GM12874 (cell line): ENCODE data around the gene KANK4.

Experiments used
- TF ChIP-seq, protein P1 (sequence below): IDR thresholded peaks from 2 replicates; pipeline ENCODE4 v1.5.1; 2011; ENCODE audit warnings: low read depth, mild to moderate bottlenecking, control low read depth, low read length, moderate library complexity; ENCODE audit not compliant: insufficient read depth

The KANK4 gene

DNA sequence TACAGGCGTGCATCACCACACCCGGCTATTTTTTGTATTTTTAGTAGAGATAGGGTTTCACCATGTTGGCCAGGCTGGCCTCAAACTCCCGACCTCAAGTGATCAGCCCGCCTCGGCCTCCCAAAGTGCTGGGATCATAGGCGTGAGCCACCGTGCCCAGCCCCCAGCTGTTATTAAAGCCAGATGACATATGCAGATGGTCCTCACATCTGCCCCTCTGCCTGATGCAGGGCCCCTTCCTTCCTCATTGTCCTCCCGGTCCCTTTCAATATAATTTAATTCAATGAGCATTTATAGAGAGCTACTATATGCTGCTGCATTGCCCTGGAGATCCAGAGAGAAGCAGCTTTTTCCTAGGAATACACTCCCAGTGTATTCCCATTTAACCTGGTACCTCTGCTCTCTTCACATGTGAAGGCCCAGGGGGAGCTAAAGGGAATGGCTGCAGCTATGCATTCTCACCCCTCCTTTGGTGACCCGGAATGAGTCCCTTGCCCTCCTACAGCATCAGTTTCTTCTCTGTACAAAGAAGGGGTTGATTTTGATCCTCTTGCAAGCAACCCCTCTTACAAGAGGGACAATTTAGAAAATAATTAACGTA, 69.0 kb downstream of the KANK4 start:
- TF ChIP-seq, protein P1, sequence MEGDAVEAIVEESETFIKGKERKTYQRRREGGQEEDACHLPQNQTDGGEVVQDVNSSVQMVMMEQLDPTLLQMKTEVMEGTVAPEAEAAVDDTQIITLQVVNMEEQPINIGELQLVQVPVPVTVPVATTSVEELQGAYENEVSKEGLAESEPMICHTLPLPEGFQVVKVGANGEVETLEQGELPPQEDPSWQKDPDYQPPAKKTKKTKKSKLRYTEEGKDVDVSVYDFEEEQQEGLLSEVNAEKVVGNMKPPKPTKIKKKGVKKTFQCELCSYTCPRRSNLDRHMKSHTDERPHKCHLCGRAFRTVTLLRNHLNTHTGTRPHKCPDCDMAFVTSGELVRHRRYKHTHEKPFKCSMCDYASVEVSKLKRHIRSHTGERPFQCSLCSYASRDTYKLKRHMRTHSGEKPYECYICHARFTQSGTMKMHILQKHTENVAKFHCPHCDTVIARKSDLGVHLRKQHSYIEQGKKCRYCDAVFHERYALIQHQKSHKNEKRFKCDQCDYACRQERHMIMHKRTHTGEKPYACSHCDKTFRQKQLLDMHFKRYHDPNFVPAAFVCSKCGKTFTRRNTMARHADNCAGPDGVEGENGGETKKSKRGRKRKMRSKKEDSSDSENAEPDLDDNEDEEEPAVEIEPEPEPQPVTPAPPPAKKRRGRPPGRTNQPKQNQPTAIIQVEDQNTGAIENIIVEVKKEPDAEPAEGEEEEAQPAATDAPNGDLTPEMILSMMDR = no peak

DNA sequence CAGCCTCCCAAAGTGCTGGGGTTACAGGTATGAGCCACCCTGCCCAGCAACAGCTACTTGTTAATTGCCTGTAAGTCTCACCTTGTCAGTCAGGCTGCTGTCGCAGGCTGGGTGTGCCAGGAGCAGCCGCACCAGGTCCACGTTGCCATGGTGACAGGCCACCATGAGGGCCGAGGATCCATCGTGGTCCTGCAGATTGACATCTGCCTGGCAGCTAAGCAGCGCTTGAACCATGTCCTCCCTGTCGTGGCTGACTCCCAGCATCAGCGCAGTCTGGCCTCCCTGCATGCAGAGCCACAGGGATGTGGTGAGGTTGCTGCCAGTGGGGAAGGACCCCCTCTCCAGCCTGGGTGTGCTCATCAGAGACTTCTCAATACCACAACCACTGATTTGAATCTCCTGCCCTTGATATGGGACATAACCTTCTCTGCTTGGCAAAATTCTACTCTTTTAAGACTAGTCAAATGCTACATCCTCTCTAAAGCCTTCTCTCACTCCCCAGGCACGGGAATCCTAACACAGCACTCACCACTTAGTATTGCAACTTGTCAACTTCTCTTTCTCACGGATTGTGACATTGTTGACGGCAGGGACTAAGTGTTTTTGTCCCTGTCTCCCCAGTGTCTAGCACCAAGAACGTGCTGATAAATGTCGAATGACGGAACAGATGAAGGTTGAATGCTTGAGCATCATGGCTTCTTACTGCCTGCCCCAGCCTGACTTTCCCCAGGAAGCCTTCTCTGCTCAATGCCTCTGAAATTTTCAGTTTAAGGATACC, 71.7 kb downstream of the KANK4 start:
- TF ChIP-seq, protein P1 = no peak

DNA sequence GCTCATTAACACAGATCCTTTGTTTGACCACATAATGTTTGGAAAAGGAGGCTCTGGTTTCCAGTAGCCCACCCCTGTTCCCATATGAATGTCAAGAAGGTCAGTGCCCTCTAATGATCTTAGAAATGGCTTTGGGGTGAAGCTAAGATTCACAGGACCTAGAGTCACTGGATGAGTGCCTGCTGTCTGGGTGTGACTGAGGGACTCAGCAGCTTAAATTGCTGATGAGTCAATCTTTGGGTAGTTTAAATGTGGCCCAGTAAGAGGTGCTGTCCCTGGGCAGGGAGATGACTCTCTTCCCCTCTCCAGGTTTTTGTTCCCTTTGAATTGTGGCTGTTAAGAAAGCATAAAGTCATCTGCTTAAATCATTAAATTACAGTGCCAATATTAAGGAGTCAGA, 74.0 kb downstream of the KANK4 start:
- TF ChIP-seq, protein P1 = no peak

DNA sequence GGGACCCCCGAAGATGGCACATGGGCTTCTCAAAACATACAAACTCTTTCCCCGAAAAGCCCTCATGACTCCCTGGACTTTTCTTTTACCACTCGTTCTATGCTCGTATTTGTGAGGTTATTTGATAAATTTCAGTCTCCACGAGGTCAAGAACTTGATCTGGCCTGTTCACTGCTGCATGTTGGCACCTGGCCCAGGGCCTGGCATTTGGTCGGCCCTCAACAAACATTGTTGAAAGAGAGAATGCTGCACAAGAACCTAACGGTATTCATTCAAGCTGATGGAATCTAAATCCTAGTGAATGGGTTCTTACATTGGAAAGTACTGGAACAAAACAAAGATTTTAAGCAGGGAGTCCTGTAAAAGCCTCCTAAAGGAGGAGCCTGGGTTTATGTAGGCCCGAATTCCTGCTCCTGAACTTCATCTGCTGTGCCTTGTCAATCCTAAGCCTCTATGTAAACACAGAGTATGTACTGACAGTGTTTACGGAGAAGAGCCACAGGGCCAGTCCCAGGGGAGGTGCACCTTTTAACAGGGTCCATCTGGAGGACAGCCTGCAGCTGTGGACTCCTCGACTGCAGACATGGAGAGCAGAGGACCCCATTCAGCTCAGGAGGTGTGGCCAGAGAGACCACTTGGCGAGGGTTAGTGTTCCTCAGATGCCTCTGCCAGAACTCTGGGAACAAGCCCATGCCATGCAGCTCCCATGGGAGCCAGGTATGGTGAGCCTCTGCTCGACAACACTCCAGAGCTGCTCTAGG, 77.7 kb downstream of the KANK4 start:
- TF ChIP-seq, protein P1 = no peak

DNA sequence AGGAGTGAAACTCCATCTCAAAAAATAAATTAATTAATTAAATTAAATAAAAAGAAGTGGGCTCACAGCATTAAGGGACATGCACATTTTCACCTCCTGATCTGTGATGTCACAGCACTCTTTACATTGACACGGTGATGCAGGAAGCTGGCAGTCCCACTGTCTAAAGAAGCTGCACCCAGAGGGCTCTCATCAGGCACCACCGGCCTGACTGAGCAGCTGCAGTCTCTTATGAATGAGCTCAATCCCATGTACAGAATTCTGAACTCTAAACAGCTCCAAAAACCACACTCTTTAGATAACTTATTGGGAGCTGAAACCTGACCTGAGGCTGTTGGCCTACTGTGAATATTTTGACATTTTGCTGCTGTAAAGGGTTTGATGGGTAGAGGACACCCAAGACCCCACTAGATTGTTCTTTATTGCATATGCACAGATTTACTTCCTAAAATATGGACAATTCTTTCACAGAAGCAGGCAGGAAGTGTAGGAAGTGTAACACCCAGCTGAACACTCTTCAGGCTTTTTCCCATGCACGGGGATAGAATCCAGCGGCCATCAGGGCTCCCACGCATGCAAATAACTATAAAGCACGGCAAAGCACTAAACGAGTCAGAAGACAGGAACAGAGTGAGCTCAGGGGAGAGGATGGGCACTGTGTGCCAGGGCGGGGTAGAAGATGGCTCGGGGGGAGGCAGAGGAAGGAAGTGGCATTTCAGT, 78.4 kb downstream of the KANK4 start:
- TF ChIP-seq, protein P1 = no peak

DNA sequence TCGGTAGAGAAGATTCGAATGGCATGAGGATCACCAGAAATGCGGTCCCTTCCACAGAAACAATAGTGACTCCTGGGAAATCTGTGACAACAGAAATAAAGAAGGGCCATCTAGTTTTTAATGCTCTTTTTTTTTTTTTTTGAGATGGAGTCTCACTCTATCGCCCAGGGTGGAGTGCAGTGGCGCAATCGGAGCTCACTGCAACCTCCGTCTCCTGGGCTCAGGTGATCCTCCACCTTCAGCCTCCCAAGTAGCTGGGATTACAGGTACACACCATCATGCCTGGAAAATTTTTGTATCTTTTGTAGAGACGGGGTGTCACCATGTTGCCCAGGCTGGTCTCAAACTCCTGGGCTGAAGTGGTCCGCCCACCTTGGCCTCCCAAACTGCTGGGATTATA, 80.7 kb downstream of the KANK4 start:
- TF ChIP-seq, protein P1 = no peak

DNA sequence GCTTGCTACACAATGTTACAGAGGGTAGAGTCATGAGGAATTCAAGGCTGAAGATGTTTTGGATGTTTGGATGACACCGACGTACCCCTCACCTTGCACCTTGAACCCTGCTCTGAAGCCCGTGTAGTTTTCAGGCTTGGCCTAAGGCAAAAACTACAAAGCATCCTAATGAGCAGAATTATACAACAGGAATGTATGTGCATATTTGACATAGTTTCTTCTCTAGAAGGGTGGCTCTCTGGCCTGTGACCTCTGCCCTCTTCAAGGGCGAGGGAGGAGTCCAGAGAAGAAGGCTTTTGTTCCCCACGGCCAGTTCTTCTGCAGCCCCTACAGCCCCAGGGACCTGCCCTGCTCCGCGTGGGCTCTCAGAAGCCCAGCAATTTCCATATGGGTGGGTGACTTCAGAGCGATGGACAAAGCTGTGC, 81.3 kb downstream of the KANK4 start:
- TF ChIP-seq, protein P1 = no peak
